Neural cell (in vitro differentiated cells): Measurements from ENCODE around the gene MAPKAPK5. TPM values are rescaled to one million over a fixed set of nuclear protein-coding genes. Genes with fewer than 3 reads are reported as not detected.
"Not testable (repeated sequence)": the region's sequence is repeated elsewhere in the genome, so short reads cannot be mapped to it uniquely, and the experiment has no call there.

Experiments used
- H2AFZ ChIP-seq: fragments of 200-600, 300-800 bp; sonication (generic), shearing (Covaris generic); 2 replicates; pipeline ENCODE4 v1.6.0; 2014; ENCODE audit warnings: low read depth, mild to moderate bottlenecking, antibody characterized with exemption, low read length, moderate library complexity
- H3F3A ChIP-seq: fragments of 200-600 bp; shearing (Covaris generic); 2 replicates; pipeline ENCODE4 v1.6.1; 2016; ENCODE audit warnings: mild to moderate bottlenecking, moderate library complexity, mixed read lengths, antibody characterized with exemption, low read length; ENCODE audit not compliant: insufficient read depth, poor library complexity, severe bottlenecking
- H3K27ac ChIP-seq: fragments of 200-600, 300-800 bp; sonication (generic), shearing (Covaris generic); 2 replicates; pipeline ENCODE4 v1.5.1; 2014; ENCODE audit warnings: mild to moderate bottlenecking, low read length, moderate library complexity
- H3K27me3 ChIP-seq: fragments of 300-800, 200-600 bp; sonication (generic), shearing (Covaris generic); 2 replicates; pipeline ENCODE4 v1.6.0; 2014; ENCODE audit warnings: mild to moderate bottlenecking, low read depth, low read length, moderate library complexity; ENCODE audit not compliant: insufficient read depth
- H3K36me3 ChIP-seq: fragments of 300-800, 200-600 bp; sonication (generic), shearing (Covaris generic); 2 replicates; pipeline ENCODE4 v1.5.1; 2014; ENCODE audit warnings: mild to moderate bottlenecking, antibody characterized with exemption, low read length, moderate library complexity; ENCODE audit not compliant: insufficient read depth
- H3K4me2 ChIP-seq: fragments of 300-800, 200-600 bp; sonication (generic), shearing (Covaris generic); 2 replicates; pipeline ENCODE4 v1.6.0; 2014; ENCODE audit warnings: mild to moderate bottlenecking, low read length
- H3K4me3 ChIP-seq: fragments of 300-800, 200-600 bp; sonication (generic), shearing (Covaris generic); 2 replicates; pipeline ENCODE4 v1.5.1; 2014; ENCODE audit warnings: mild to moderate bottlenecking, low read length, moderate library complexity
- H3K79me2 ChIP-seq: fragments of 200-600 bp; shearing (Covaris generic); replicated peaks from 2 replicates; pipeline ENCODE4 v1.6.0; 2014; ENCODE audit warnings: mild to moderate bottlenecking, low read length, moderate library complexity; ENCODE audit not compliant: insufficient read depth
- H3K9ac ChIP-seq: fragments of 300-800, 200-600 bp; sonication (generic), shearing (Covaris generic); 2 replicates; pipeline ENCODE4 v1.6.1; 2016; ENCODE audit warnings: mild to moderate bottlenecking, low read length, mixed read lengths
- H3K9me2 ChIP-seq: fragments of 200-600 bp; shearing (Covaris generic); 2 replicates; pipeline ENCODE4 v1.6.1; 2016; ENCODE audit warnings: mild to moderate bottlenecking, low read length, mixed read lengths; ENCODE audit not compliant: insufficient read depth
- H3K9me3 ChIP-seq: fragments of 200-600, 300-800 bp; sonication (generic), shearing (Covaris generic); 2 replicates; pipeline ENCODE4 v1.6.1; 2016; ENCODE audit warnings: mild to moderate bottlenecking, mixed run types, low read length, moderate library complexity, mixed read lengths
- H4K20me1 ChIP-seq: fragments of 200-600 bp; shearing (Covaris generic); 2 replicates; pipeline ENCODE4 v1.6.1; 2016; ENCODE audit warnings: mild to moderate bottlenecking, mixed run types; ENCODE audit not compliant: insufficient read depth
- EP300 ChIP-seq: fragments of 450-650 bp; conservative IDR thresholded peaks from 2 replicates; pipeline ENCODE4 v1.6.1; 2014; ENCODE audit warnings: antibody characterized with exemption, mild to moderate bottlenecking, moderate library complexity; ENCODE audit not compliant: poor library complexity, severe bottlenecking
- EZH2 ChIP-seq: fragments of 200-600, 300-800 bp; shearing (Covaris generic), sonication (generic); IDR thresholded peaks from 2 replicates; pipeline ENCODE4 v1.6.1; 2014; ENCODE audit warnings: antibody characterized with exemption, low read length, borderline replicate concordance, mild to moderate bottlenecking; ENCODE audit not compliant: insufficient read depth, poor library complexity, severe bottlenecking
- MXI1 ChIP-seq: fragments of 450-650 bp; conservative IDR thresholded peaks from 2 replicates; pipeline ENCODE4 v1.6.1; 2014; ENCODE audit warnings: antibody characterized with exemption, mild to moderate bottlenecking; ENCODE audit not compliant: poor library complexity, severe bottlenecking
- POLR2AphosphoS5 ChIP-seq: IDR thresholded peaks from 2 replicates; pipeline ENCODE4 v1.6.1; 2012
- RAD21 ChIP-seq: fragments of 450-650 bp; conservative IDR thresholded peaks from 2 replicates; pipeline ENCODE4 v1.6.1; 2014; ENCODE audit warnings: antibody characterized with exemption, mild to moderate bottlenecking, moderate library complexity
- REST ChIP-seq: IDR thresholded peaks from 2 replicates; pipeline ENCODE4 v1.6.1; 2012; ENCODE audit warnings: borderline replicate concordance
- SMC3 ChIP-seq: fragments of 450-650 bp; conservative IDR thresholded peaks from 2 replicates; pipeline ENCODE4 v1.6.1; 2014; ENCODE audit warnings: antibody characterized with exemption, mild to moderate bottlenecking, moderate library complexity; ENCODE audit not compliant: poor library complexity
- TAF1 ChIP-seq: IDR thresholded peaks from 2 replicates; pipeline ENCODE4 v1.6.1; 2012; ENCODE audit warnings: low read depth
- polyA plus RNA-seq: library from polyadenylated mRNA; depleted of rRNA; stranded (reverse); fragments of >200 nt; gene quantifications from 2 replicates; pipeline ENCODE4 v1.2.3, GENCODE V29; 2014
- small RNA-seq, 3 experiments: library from RNA; depleted of rRNA; stranded (forward); fragments of <200 nt; gene quantifications; one replicate each; pipeline ENCODE3, GENCODE V24; 2012
- TF ChIP-seq, protein P1 (sequence below): fragments of 450-650 bp; IDR thresholded peaks from 2 replicates; pipeline ENCODE4 v1.5.1; 2014; ENCODE audit warnings: antibody characterized with exemption, mild to moderate bottlenecking, moderate library complexity; ENCODE audit not compliant: poor library complexity, severe bottlenecking

Gene MAPKAPK5
- polyA plus RNA-seq, 1 donor from 2014 or later = 93.7 TPM

DNA sequence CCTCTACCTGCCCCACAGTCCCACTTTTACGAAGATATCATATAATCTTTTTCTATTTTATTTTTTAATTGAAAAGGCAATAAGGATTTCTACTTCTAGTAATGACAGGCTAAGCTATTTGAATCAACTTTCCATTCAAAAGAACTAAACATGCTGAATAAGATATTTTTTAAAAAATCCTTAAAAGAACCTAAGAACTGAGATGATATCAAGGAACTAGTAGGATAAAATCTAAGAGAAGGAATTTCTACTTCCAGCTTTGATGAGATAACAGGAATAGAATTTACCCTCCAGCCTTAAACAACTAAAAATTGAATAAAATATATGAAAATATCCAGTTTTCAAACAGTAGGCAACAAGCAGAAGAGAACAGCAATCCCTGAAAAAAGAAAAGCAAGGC is 101.9 kb downstream of the MAPKAPK5 start:
- Histone ChIP-seq H3K27ac (no peak overlapping the region), H3K79me2 (no peaks in the 10 kb centered on the region), H3K36me3 (no peaks in the 10 kb centered on the region), H3K9me2 (no peaks in the 10 kb centered on the region), H3K9ac (no peak overlapping the region), H2AFZ (no peak overlapping the region), H3F3A (no peaks in the 10 kb centered on the region), H3K27me3 (no peaks in the 10 kb centered on the region), H3K4me3 (no peak overlapping the region), H3K9me3 (no peaks in the 10 kb centered on the region), H4K20me1 (no peaks in the 10 kb centered on the region), H3K4me2 (no peak overlapping the region)
- no peak for TF ChIP-seq TAF1
- TF ChIP-seq REST = no peak
- TF ChIP-seq EP300 = no peak
- TF ChIP-seq POLR2AphosphoS5 = no peak
- no peak for TF ChIP-seq MXI1
- no peak for TF ChIP-seq RAD21
- TF ChIP-seq SMC3 = no peak
- no peak for TF ChIP-seq EZH2
- TF ChIP-seq, protein P1, sequence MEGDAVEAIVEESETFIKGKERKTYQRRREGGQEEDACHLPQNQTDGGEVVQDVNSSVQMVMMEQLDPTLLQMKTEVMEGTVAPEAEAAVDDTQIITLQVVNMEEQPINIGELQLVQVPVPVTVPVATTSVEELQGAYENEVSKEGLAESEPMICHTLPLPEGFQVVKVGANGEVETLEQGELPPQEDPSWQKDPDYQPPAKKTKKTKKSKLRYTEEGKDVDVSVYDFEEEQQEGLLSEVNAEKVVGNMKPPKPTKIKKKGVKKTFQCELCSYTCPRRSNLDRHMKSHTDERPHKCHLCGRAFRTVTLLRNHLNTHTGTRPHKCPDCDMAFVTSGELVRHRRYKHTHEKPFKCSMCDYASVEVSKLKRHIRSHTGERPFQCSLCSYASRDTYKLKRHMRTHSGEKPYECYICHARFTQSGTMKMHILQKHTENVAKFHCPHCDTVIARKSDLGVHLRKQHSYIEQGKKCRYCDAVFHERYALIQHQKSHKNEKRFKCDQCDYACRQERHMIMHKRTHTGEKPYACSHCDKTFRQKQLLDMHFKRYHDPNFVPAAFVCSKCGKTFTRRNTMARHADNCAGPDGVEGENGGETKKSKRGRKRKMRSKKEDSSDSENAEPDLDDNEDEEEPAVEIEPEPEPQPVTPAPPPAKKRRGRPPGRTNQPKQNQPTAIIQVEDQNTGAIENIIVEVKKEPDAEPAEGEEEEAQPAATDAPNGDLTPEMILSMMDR = no peak

GRCh38 chr12:111950961-111951676 is 109.1 kb downstream of the MAPKAPK5 start:
- H3K79me2 ChIP-seq, H3K4me3 ChIP-seq, H3F3A ChIP-seq, H3K27ac ChIP-seq, H3K9me2 ChIP-seq, H3K27me3 ChIP-seq, H3K36me3 ChIP-seq, H2AFZ ChIP-seq, H3K4me2 ChIP-seq, H3K9me3 ChIP-seq, H3K9ac ChIP-seq, H4K20me1 ChIP-seq: not testable (repeated sequence)

Small RNA genes lying within 50 kb of the gene (small RNA-seq; reads per million reads assigned to genes)
- 0 to 1.8 (median 0.53) reads per million in 3 experiments for gene MIR6761

Other genes starting within 250 kb of the MAPKAPK5 start
- 12.6 and 13.9 TPM in 2 replicates for gene ATXN2, start 242.9 kb upstream of the MAPKAPK5 start, polyA plus RNA-seq
- 23.4 and 28.5 TPM in 2 replicates for gene BRAP, start 156.3 kb upstream of the MAPKAPK5 start, polyA plus RNA-seq
- 25.7 and 27.0 TPM in 2 replicates for gene ACAD10, start 156.2 kb upstream of the MAPKAPK5 start, polyA plus RNA-seq
- 64.3 and 74.0 TPM in 2 replicates for gene ALDH2, start 75.3 kb upstream of the MAPKAPK5 start, polyA plus RNA-seq
- gene TMEM116, start 170.9 kb downstream of the MAPKAPK5 start, polyA plus RNA-seq = 15.4 and 17.7 TPM in 2 replicates
- 159 and 172 TPM in 2 replicates for gene ERP29, start 171.2 kb downstream of the MAPKAPK5 start, polyA plus RNA-seq